ENCODE measurements around the gene TGFBR3L.

TGFBR3L gene

GRCh38 chr19:7904074-7905020 is 10.3 kb upstream of the TGFBR3L start:
- peak; percentile 69 for DNase-seq

- no peak for DNase-seq
Observed at GRCh38 chr19:7905268-7905667, 9.4 kb upstream of the TGFBR3L start.

DNA sequence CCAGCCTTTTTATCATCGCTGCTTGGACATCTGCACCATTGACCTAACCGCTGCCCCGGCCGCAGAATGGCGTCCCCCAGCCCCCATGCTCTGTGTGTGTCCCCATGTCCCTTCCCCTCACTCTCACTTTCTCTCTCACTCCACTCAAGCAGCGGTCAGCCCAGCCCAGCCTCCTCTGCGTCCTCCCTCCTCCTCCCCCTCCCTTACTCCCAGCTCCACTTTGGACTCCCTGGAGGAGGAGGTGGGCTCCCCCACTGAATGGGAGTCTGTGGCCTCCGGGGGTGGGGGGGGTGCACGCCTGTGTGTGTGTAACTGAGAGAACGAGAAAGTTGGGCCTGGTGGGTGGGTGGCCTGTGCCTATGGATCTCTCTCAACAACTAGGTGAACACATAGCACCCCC is 8.8 kb upstream of the TGFBR3L start:
- no peak for DNase-seq

DNA sequence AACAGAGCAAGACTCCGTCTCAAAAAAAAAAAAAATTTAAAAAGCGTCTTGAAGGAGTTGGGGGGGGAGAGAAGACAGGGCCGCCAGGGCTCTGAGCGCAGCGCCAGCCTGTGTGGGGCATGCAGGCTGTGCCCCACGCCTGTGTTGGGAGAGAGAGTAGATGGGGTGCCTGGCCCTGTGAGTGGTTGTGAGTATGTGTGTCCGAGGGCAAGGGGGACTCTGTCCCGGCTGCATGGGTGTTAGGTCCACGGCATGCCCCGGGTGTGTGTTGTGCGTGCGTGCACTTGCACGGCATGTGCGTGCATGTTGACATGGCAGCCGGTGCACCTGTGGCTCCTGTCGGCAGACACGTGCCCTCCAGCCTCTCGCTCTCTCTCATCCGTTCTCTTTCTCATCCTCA is 7.5 kb upstream of the TGFBR3L start:
- DNase-seq, result no peak

GRCh38 chr19:7907544-7907943 is 7.1 kb upstream of the TGFBR3L start:
- no peak for DNase-seq

DNA sequence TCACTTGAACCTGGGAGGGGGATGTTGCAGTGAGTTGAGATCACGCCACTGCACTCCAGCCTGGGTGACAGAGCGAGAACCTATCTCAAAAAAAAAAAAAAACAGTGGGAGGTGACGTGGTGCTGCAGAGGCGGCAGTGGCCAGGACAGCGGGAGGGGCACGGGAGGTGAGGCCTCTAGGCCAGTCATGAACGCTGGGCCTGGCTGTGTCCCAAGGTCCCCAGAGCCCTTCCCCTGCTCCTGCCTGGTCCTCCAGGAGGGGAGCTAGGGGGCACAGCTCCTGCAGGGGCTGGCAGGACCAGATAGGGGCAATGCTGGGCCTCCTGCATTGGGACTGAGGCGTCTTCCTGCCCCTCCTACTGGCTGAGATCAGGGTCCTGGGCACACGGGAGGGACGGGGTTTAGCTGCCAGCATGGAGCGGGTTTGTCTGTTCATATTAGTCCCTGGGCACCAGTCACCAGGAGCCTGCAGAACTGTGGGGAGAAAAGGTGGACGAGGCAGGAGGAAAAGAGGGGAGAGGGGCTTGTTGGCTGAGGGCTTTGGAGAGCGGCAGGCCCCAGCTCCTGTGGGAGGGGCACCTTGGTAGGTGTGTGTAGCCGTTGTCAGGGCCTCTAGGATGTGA is 6.4 kb upstream of the TGFBR3L start:
- no peak for DNase-seq

GRCh38 chr19:7908742-7909461 is 5.7 kb upstream of the TGFBR3L start:
- DNase-seq, result no peak

DNA sequence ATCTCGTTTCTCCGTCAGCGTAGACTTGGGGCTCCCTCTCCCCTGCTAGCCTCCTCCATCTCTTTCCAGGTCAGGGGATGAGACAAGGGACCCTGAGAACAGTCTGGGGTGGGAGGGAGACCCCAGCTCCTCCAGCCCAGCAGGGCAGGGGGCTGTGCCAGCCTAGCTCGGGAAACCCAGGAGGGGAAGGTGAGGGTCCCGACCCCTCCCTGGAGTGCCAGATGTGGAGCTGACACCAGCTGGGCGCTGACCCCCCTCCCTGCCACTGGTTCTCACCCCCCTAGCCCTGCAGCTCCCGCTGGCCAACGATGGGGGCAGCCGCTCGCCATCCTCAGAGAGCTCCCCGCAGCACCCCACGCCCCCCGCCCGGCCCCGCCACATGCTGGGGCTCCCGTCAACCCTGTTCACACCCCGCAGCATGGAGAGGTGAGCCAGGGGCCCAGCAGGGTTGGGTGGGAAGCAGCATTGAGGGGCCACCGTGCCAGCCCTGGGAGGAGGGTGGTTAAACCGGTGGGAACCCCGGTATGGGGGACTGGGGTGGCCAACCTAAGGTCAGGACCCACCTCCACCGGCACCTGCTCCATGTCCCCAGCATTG is 5.1 kb upstream of the TGFBR3L start:
- DNase-seq, result no peak

DNA sequence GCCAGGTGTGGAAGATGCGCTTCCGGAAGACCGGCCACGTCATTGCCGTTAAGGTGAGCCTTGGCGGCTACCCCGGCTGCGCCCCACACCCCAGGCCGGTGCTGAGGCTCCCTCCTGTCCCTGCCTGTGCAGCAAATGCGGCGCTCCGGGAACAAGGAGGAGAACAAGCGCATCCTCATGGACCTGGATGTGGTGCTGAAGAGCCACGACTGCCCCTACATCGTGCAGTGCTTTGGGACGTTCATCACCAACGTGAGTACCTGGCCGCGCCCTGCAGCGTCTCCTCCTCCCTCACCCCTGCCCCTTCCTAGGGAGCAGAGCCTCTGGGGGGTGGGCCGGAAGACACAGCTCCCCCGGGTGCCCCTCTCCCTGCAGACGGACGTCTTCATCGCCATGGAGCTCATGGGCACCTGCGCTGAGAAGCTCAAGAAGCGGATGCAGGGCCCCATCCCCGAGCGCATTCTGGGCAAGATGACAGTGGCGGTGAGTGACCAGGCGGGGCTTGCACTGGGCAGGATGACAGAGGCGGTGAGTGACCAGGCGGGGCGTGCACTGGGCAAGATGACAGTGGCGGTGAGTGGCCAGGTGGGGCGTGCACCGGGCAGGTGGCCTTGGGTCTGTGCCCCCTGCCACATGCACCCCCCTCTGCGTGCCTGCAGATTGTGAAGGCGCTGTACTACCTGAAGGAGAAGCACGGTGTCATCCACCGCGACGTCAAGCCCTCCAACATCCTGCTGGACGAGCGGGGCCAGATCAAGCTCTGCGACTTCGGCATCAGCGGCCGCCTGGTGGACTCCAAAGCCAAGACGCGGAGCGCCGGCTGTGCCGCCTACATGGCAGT is 4.1 kb upstream of the TGFBR3L start:
- no peak for DNase-seq

GRCh38 chr19:7911508-7912143 is 3.0 kb upstream of the TGFBR3L start:
- no peak for DNase-seq

GRCh38 chr19:7912144-7912696 is 2.4 kb upstream of the TGFBR3L start:
- no peak for DNase-seq

GRCh38 chr19:7912697-7913564 is 1.7 kb upstream of the TGFBR3L start:
- no peak for DNase-seq

GRCh38 chr19:7913652-7914051 is 978 bp upstream of the TGFBR3L start:
- DNase-seq, result no peak

DNA sequence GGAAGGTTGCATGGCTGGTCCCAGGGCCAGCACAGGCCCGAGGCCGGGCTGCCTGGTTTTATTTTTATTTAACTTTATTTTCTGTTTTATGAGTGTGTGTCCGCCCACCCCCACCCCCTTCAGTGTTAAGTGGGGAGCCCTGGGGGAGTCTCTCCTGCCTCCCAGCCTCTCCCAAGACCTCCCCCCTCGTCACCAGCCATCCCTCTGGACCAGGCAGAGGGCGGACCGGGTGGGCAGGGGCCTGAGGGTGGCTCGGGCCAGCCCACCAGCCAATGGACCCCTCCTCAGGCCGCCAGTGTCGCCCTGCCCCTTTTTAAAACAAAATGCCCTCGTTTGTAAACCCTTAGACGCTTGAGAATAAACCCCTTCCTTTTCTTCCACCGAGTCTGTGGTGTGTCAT is 531 bp upstream of the TGFBR3L start:
- DNase-seq, result no peak

GRCh38 chr19:7915250-7916102 is 846 bp downstream of the TGFBR3L start:
- DNase-seq, result no peak

DNA sequence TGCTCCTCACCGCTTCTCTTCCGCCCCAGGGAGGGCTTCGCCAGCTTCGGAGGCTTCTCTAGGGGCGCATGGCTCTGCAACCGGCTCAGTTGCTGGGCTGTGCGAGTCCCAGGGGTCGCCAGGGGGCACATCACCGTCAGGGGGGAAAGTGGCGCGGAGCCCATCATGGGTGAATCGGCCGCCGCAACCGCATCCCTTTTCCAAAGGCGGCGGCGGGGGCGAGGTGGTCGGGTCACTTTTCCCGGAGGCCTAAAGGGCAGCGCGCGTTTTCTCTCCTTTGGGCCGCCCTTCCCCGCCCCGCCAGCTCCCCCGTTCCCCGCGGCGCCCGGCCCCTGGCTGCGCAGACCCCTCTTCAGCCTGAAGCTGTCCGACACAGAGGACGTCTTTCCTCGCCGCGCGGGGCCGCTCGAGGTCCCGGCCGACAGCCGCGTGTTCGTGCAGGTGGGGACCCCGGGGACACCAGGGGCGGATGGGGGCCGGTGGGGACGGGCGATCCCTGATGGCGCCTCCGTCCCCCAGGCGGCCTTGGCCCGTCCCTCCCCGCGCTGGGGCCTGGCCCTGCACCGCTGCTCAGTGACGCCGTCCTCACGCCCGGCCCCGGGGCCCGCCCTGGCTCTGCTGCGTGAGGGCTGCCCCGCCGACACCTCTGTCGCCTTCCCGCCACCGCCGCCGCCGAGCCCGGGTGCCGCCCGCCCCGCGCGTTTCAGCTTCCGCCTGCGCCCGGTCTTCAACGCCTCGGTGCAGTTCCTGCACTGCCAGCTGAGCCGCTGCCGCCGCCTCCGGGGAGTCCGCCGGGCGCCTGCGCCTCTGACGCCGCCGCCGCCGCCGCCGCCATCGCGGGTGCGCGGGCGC is 1.7 kb downstream of the TGFBR3L start:
- peak; percentile 56 for DNase-seq

DNA sequence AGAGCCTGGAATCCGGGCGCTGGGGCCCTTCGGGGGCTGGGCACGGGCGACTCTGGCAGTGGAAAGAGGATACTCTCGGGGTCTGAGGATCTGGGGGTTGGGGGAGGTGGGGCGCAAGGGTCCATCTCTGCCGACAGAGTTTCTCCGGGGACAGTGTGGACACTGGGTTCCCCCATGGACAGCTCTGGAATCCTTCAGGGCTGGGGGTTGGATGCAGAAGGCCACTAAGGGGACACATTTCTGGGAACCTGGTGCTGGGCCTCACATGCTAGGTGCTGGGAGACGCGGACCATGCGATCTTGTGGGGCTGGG is 2.3 kb downstream of the TGFBR3L start:
- no peak for DNase-seq

Data from right kidney (tissue), 1 donor.